GM12891 (cell line): ENCODE results near the gene CDKL2.

Experiments
- POLR2A ChIP-seq: IDR thresholded peaks from 2 replicates; pipeline ENCODE4 v1.6.1; 2011; ENCODE audit warnings: low read depth, low read length, control low read depth
- POLR2AphosphoS5 ChIP-seq: IDR thresholded peaks from 2 replicates; pipeline ENCODE4 v1.6.1; 2011; ENCODE audit warnings: low read depth, low read length, control low read depth
- TAF1 ChIP-seq: IDR thresholded peaks from 2 replicates; pipeline ENCODE4 v1.6.1; 2011; ENCODE audit warnings: low read depth, low read length, control low read depth

GRCh38 chr4:75599647-75600046, 30.7 kb downstream of the CDKL2 start:
- no peak for TF ChIP-seq POLR2A
- TF ChIP-seq TAF1: no peak
- TF ChIP-seq POLR2AphosphoS5: no peak
